GM12872 (cell line): ENCODE data around the gene SDK1.

ENCODE experiments used
- CTCF ChIP-seq: IDR thresholded peaks from 3 replicates; pipeline ENCODE4 v1.5.1; 2011; ENCODE audit warnings: low read depth, mild to moderate bottlenecking, low read length, moderate library complexity; ENCODE audit not compliant: insufficient read depth

The SDK1 gene

DNA sequence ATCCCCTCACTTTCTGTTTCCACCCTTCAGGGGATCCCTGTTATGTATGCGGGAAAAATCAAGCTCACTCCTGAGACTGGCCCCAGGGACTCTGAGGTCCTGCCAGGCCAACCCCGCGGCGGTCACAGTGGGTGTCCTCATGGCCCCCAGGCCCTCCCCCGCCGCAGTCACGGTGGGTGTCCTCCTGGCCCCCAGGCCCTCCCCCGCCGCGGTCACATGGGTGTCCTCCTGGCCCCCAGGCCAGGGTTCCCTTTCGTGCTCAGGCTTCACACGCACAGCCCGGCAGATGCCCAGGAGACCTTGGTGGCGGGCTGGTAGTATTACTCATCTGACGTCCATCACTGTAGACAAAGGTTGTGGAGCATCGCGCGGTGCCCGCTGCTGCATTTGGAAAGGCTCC, 890.0 kb downstream of the SDK1 start:
- TF ChIP-seq CTCF: no peak

GRCh38 chr7:4191525-4191924, 890.5 kb downstream of the SDK1 start:
- TF ChIP-seq CTCF: no peak

GRCh38 chr7:4195660-4196059, 894.6 kb downstream of the SDK1 start:
- no peak for TF ChIP-seq CTCF

- TF ChIP-seq CTCF: no peak
These were observed 895.2 kb downstream of the SDK1 start for GRCh38 chr7:4196121-4196819.

- TF ChIP-seq CTCF: no peak
These were observed 897.2 kb downstream of the SDK1 start for GRCh38 chr7:4198301-4198700.

DNA sequence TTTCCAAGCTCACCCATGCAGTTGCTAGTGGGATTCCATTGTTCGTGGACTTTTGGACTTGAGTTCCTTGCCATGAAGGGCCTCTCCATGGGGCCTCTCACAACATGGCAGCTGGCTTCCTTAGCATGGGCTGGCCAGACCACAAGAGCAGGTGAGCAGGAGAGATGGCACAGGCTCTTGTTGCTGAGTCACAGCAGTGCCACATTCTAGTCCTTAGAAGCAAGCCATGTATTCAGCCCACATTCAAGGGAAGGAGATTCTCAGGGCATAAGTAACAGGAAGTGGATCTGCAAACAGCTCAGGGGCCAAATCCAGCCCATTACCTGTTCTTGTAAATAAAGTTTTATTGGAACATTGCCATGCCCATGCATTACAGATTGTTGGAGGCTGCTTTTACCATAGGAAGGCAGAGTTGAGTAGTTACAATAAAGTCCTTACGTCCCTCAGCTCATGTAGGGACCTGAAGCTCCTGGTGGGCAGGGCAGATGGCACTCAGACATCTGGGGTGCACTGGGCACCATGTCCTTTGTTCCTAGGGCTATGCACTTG, 899.6 kb downstream of the SDK1 start:
- TF ChIP-seq CTCF: no peak

GRCh38 chr7:4201566-4201965, 900.5 kb downstream of the SDK1 start:
- TF ChIP-seq CTCF: no peak
